Pulmonary artery endothelial cell (primary cell): Measurements from ENCODE around the gene BUB1B. TPM values are rescaled to one million over a fixed set of nuclear protein-coding genes. Genes with fewer than 3 reads are reported as not detected.
A peak's percentile ranks its signal among the peaks of the same experiment; 100 is the strongest.

ENCODE experiments used
- DNase-seq: peaks from one replicate; pipeline ENCODE4 v3.0.0-alpha.2; 2011; ENCODE audit warnings: low read depth, low spot score
- total RNA-seq: library from RNA; depleted of rRNA; stranded (reverse); fragments of >200 nt; gene quantifications from 2 replicates; pipeline ENCODE4 v1.2.3, GENCODE V29; 2014

Gene BUB1B
- total RNA-seq, 1 donor from 2014 or later: 26.8 TPM

DNA sequence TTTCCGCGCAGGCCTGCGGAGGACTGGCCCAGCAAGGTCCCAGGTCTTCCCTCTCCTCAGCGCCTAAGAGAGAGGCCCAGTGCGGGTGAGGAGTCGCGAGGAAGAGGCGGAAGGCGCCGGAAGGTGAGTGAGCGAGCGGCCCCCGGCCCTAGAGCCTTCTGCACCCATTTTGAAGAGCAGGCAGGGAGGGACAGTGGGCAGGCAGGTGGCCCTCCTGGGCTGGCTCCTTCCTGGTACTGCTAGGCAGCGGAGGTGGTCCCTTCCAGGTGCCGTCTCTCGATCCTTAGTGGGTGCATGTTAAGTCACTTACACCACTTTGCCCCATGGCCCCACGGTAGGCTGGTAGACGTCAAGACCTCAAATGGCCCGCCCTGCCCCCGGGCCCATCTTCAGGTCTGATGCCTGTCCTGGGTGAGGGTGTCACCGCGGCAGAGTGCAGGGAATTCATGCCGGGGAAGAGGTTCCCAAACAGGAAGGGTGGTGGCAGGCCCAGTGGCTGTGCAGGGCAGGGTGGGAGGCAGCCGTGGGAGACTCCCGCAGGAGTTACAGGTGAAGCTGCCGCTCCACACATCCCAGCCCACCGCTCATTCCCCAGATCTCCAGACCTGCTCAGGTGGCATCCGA lies 92.4 kb downstream of the BUB1B start:
- no peak for DNase-seq

DNA sequence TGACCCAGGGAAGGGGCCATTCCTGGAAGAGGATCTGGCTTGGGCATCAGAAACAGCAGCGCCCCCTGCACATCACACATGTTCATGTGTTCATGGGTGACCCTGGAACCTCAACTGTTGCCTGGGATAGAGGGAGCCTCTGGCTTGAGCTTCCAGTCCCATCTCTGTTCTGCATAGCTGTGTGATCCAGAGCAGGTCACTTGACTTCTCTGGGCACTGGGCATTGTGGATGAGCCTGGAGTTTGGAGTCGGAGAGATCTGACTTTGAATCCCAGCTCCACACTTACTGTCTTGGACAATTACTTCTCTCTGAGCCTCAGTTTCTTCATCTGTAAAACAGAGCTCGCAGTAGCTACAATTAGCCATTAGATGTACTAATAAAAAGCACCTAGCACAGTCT lies 93.6 kb downstream of the BUB1B start:
- no peak for DNase-seq

DNA sequence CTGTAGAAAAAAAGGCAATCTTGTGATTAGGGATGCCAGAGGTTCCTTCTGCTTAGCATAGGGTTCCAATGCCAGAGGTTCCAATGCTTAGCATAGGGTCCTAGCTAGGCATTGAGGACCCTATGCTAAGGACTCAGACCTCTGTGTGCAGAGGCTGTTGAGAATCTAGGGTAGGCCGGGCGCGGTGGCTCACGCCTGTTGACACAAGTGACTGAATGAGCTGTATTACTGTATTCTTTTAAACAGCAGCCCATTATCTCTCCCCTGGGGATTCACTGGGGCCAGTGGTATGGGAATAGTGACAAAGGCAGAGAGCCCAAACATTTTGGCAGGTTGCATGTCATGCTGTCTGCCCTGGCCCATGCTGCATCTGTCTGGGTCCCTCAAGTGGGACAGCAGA lies 94.2 kb downstream of the BUB1B start:
- no peak for DNase-seq

- no peak for DNase-seq
These were observed 95.9 kb downstream of the BUB1B start for GRCh38 chr15:40256638-40257235.

GRCh38 chr15:40257656-40258450 lies 97.0 kb downstream of the BUB1B start:
- no peak for DNase-seq

DNA sequence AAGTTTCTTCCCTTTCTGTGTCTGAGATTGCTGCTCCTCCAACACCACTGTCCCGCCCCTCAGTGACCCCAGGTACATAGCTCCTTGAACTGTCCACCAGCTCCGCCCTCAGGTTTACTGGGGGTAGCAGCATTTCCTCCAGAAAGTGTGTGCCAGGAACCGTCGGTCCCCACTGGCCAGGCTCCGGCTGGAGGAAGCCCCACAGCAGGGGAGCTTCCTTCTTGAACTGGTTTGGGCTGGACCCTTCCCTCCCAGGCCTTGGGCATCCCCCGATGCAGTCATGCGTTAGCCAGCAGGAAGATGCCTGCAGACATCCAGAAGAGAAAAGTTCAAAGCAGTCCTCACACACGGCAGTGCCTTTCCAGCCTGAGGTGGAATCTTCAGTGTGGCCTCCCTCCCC lies 97.7 kb downstream of the BUB1B start:
- no peak for DNase-seq

- no peak for DNase-seq
These were observed 98.2 kb downstream of the BUB1B start for GRCh38 chr15:40259021-40259420.

GRCh38 chr15:40263024-40263754 lies 102.3 kb downstream of the BUB1B start:
- DNase-seq: no peak

DNA sequence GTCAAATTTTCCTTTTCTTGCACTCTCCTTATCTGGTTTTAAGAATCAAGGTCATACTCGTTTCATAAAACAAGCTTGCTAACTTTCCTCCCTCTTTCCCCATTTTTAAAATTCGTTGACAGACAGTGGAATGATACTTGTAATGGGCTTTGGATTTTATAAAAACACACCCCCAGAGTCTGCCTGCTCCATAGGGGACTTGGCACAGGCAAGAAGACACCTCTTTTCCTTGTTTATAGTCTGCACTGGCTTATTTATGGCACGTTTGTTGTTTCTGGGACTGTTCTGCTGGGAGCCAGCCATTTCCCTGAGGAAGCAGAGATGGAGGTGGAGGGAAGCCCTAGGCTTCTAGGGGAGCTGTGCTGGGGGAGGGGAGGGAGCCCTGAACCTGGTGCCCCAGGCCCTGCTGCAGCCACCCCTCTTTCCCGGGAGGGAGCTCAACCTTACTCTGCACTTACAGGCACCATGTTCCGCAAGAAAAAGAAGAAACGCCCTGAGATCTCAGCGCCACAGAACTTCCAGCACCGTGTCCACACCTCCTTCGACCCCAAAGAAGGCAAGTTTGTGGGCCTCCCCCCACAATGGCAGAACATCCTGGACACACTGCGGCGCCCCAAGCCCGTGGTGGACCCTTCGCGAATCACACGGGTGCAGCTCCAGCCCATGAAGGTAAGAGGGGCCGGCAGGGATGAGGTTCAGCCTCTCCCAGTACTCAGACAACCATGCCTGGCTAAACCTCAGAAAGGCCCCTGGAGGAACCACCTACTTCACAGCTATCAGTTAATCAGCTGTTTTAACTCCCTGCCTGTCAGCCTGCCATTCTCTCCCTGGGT lies 103.7 kb downstream of the BUB1B start:
- no peak for DNase-seq

DNA sequence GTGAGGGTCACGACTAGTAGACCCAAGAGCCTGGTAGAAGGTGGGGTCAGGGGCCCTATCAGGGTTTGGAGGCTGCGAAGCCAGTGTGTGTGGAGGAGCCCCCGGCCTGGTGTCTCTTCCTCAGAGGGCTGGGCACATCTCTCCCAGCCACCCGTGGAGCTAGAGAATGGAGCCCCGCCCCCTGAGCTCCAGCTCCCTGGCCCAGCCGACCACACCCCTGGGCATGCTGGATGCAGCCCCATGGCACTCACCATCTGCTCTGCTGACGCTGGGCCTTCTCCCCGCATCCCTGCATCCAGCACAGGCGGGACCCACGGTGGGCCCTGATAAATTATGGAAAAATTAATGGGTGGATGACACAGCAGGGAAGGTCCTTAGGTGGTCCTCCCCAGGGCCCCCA lies 104.5 kb downstream of the BUB1B start:
- no peak for DNase-seq

DNA sequence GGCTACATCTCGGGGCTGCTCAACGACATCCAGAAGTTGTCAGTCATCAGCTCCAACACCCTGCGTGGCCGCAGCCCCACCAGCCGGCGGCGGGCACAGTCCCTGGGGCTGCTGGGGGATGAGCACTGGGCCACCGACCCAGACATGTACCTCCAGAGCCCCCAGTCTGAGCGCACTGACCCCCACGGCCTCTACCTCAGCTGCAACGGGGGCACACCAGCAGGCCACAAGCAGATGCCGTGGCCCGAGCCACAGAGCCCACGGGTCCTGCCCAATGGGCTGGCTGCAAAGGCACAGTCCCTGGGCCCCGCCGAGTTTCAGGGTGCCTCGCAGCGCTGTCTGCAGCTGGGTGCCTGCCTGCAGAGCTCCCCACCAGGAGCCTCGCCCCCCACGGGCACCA lies 105.0 kb downstream of the BUB1B start:
- DNase-seq: no peak

GRCh38 chr15:40266828-40267304 lies 106.0 kb downstream of the BUB1B start:
- DNase-seq: peak; percentile 85

- no peak for DNase-seq
These were observed 106.8 kb downstream of the BUB1B start for GRCh38 chr15:40267670-40268069.

DNA sequence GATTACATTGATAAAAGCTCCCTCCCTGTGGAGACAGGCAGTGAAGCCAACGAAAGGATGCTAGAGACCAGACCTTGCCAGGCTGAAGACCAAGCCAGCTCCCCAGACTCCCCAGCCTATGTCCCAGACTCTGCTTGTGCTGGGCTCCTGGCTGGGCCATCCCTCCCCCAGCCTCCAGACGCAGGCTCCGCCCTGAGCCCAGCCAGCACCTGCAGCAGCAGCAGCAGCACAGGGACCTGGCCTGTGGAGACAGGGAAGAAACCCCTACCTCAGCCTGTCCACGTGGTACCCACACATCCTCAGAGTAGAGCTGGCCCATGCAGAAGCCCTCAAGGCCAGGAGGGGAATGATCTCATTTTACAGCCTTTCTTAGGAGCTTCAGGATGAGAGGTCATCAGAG lies 108.7 kb downstream of the BUB1B start:
- no peak for DNase-seq

DNA sequence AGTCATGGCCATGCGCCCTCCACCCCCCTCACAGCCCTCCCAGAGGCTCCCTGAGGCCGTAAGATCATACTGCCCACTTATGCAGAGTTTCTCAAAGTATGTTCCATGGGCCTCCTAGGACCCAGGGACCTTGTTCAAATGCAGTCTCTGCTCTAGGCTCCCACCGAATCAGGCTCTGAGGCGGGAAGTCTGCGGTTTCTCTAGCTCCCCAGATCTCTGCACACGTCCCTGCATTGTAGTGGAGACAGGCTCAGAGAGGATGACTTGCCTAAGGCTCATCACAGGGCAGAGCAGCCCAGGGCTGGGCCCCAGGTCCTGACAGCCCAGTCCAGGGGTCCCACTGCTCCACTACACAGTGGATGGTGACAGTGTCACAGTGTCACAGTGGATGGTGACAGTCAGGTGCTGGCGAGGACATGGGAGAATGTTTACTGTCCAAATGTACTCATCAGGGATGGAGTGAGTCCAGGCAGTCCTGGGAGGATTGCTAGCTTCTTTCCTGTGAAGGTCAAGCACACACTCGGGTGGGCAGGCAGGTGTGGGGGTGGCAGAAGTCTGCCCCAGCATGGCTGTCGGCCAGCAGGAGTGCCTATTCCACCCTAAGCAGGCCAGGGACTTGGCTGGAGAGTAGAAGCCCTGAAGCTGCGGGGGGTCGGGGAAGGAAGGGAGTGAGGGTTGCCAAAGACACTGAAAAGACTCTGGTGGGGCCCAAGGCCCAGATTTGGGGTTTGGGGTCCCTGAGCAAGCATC lies 109.6 kb downstream of the BUB1B start:
- DNase-seq: no peak

Other genes starting within 250 kb of the BUB1B start
- gene GPR176, start 240.8 kb upstream of the BUB1B start, total RNA-seq: 78.3 and 84.3 TPM in 2 replicates
- gene EIF2AK4, start 227.0 kb upstream of the BUB1B start, total RNA-seq: 51.0 and 72.7 TPM in 2 replicates
- 219 and 266 TPM in 2 replicates for gene SRP14, start 121.9 kb upstream of the BUB1B start, total RNA-seq
- gene BMF, start 52.2 kb upstream of the BUB1B start, total RNA-seq: 1.1 and 2.5 TPM in 2 replicates
- gene PAK6, start 78.0 kb downstream of the BUB1B start, total RNA-seq: not detected in 2 replicates
- gene ANKRD63, start 122.0 kb downstream of the BUB1B start, total RNA-seq: 0.20 TPM in 1 of 2 replicates, not detected in the other
- gene PLCB2, start 146.9 kb downstream of the BUB1B start, total RNA-seq: 0.56 and 7.1 TPM in 2 replicates
- 20.6 and 28.3 TPM in 2 replicates for gene INAFM2, start 162.6 kb downstream of the BUB1B start, total RNA-seq
- gene CCDC9B, start 179.9 kb downstream of the BUB1B start, total RNA-seq: 17.0 and 25.1 TPM in 2 replicates
- gene PHGR1, start 190.0 kb downstream of the BUB1B start, total RNA-seq: not detected in 2 replicates
- 0.04 and 0.07 TPM in 2 replicates for gene DISP2, start 197.2 kb downstream of the BUB1B start, total RNA-seq
- gene KNSTRN, start 221.7 kb downstream of the BUB1B start, total RNA-seq: 48.5 and 96.0 TPM in 2 replicates
- 43.4 and 50.7 TPM in 2 replicates for gene IVD, start 244.7 kb downstream of the BUB1B start, total RNA-seq